ENCODE data around the gene GPR146.

DNA sequence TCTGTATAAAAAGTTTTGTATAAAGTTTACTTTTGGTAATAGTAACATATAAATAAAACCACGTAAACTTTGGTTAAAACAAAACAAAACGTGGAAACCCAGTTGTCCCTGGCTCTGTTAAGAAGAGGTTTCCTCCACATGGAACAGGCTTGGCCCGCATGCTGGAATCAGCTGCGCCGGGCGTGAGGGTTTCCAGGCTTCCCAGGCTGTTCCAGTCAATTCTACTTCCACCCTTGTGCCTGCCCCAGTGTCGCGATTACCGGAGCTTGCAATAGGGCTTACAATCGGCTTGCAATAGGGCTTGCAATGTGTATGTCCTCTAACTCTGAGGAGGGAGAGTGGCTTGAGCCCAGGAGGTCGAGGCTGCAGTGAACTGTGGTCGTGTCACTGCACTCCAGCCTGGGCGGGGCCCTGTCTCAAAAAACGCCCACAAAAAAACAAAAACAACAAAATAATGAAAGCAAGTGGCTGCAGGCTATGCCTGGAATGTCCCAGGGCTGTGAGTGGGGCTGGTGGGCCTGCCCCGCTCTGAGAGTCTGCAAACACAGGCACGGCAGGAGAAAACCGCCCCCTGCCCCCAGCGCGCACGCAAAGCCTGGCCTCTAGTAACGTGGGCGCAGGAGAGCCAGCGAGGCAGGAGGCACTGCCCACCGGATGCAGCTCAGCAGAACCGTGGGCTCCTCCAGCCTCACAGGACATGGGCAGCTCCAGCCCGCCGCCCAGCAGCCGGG is 45.0 kb upstream of the GPR146 start:
- TF ChIP-seq GATA2 (IDR thresholded peaks at IDR 0.05; ENCODE audit: low read depth, low read length) (no peak), GATA3 (IDR thresholded peaks at IDR 0.05; ENCODE audit: low read depth, low read length) (no peak)

Data from SH-SY5Y (cell line).